ENCODE data around the gene RSAD2.
"Not testable (repeated sequence)": the region's sequence is repeated elsewhere in the genome, so short reads cannot be mapped to it uniquely, and the experiment has no call there.

RSAD2 gene

DNA sequence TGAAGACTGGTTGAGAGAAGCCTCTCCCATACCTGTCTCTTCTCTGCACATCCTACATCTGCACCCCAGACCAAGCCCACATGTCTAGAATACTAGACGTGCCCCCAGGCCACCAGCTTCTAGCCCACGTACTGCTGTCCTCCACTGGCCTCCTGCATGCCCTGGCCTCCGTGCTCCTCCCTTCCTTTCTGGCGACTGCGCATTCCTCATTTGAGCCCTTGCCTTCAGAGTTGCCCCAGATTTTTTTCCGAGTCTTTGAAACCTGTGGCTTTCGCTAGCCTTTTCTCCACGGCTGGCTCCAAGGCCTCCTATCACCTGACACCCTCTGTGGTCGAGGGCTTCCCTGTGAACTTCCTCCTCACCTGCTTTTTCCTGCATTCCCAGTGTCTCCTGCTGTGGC, 50.9 kb downstream of the RSAD2 start:
- H3K27me3 ChIP-seq (ENCODE audit: control insufficient read depth, insufficient read depth, low read length): no peaks in the 10 kb centered on the region
- no peaks in the 10 kb centered on the region for H3K9me3 ChIP-seq (ENCODE audit: control insufficient read depth, insufficient read depth, low read length)
- H3K9ac ChIP-seq (ENCODE audit: low read depth, low read length): no peak overlapping the region
- H3K27ac ChIP-seq (ENCODE audit: low read depth, low read length): no peak overlapping the region
- H3K4me3 ChIP-seq (ENCODE audit: low read depth, low read length): no peak overlapping the region
- H3K4me1 ChIP-seq (ENCODE audit: control insufficient read depth, insufficient read depth, low read length): peaks cover 21% of the 10 kb centered on the region
- no peaks in the 10 kb centered on the region for H3K36me3 ChIP-seq (ENCODE audit: control insufficient read depth, insufficient read depth, low read length)

DNA sequence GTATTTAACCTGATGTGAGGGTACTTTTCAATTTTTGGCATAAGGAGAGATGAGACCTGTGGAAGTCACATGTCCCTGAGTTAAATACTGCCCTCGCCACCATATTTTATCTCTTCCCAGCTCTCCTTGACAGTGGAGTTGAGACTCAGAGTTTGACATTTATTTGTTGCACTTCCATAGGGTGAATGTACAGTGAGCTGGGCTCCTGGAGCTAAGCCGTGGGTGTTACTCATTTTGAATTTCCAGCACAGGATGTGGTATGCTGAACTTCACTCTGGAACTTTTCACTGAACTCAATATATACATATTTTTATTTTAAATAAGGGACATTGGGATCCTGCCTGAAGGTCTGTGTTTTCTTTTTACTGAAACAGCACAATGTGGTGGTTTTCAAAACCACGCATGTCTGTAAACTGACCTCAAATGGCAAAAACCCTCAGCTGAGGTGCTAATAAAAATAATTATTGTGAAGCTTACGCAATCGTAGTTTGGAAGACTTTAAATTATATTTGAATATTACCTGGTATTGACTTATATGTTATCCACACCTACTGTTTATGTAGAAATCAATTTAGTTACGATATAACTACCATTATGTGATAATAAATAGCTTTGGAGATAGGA, 51.7 kb downstream of the RSAD2 start:
- no peak overlapping the region for H3K4me3 ChIP-seq (ENCODE audit: low read depth, low read length)
- peaks cover 21% of the 10 kb centered on the region for H3K4me1 ChIP-seq (ENCODE audit: control insufficient read depth, insufficient read depth, low read length)
- no peak overlapping the region for H3K27ac ChIP-seq (ENCODE audit: low read depth, low read length)
- no peak overlapping the region for H3K9ac ChIP-seq (ENCODE audit: low read depth, low read length)
- H3K9me3 ChIP-seq (ENCODE audit: control insufficient read depth, insufficient read depth, low read length): no peaks in the 10 kb centered on the region
- H3K36me3 ChIP-seq (ENCODE audit: control insufficient read depth, insufficient read depth, low read length): no peaks in the 10 kb centered on the region
- H3K27me3 ChIP-seq (ENCODE audit: control insufficient read depth, insufficient read depth, low read length): no peaks in the 10 kb centered on the region

- H3K9me3 ChIP-seq (ENCODE audit: control insufficient read depth, insufficient read depth, low read length): no peaks in the 10 kb centered on the region
- no peaks in the 10 kb centered on the region for H3K27me3 ChIP-seq (ENCODE audit: control insufficient read depth, insufficient read depth, low read length)
- no peak overlapping the region for H3K27ac ChIP-seq (ENCODE audit: low read depth, low read length)
- H3K4me1 ChIP-seq (ENCODE audit: control insufficient read depth, insufficient read depth, low read length): peaks cover 21% of the 10 kb centered on the region
- H3K36me3 ChIP-seq (ENCODE audit: control insufficient read depth, insufficient read depth, low read length): no peaks in the 10 kb centered on the region
- no peak overlapping the region for H3K9ac ChIP-seq (ENCODE audit: low read depth, low read length)
- no peak overlapping the region for H3K4me3 ChIP-seq (ENCODE audit: low read depth, low read length)
These were observed 53.5 kb downstream of the RSAD2 start for GRCh38 chr2:6930923-6931647.

- H3K9ac ChIP-seq (ENCODE audit: low read depth, low read length): no peak overlapping the region
These were observed 54.2 kb downstream of the RSAD2 start for GRCh38 chr2:6931753-6932152.

GRCh38 chr2:6932206-6932605, 54.6 kb downstream of the RSAD2 start:
- Histone ChIP-seq H3K9me3 (ENCODE audit: control insufficient read depth, insufficient read depth, low read length) (no peaks in the 10 kb centered on the region), H3K36me3 (ENCODE audit: control insufficient read depth, insufficient read depth, low read length) (no peaks in the 10 kb centered on the region), H3K4me1 (ENCODE audit: control insufficient read depth, insufficient read depth, low read length) (peaks cover 25% of the 10 kb centered on the region), H3K9ac (ENCODE audit: low read depth, low read length) (no peak overlapping the region), H3K4me3 (ENCODE audit: low read depth, low read length) (no peak overlapping the region), H3K27ac (ENCODE audit: low read depth, low read length) (no peak overlapping the region), H3K27me3 (ENCODE audit: control insufficient read depth, insufficient read depth, low read length) (no peaks in the 10 kb centered on the region)

More at GRCh38 chr2:6931753-6932152, 54.2 kb downstream of the RSAD2 start:
- H3K27me3 ChIP-seq (ENCODE audit: control insufficient read depth, insufficient read depth, low read length): no peaks in the 10 kb centered on the region
- H3K27ac ChIP-seq (ENCODE audit: low read depth, low read length): no peak overlapping the region
- no peaks in the 10 kb centered on the region for H3K36me3 ChIP-seq (ENCODE audit: control insufficient read depth, insufficient read depth, low read length)
- peaks cover 21% of the 10 kb centered on the region for H3K4me1 ChIP-seq (ENCODE audit: control insufficient read depth, insufficient read depth, low read length)
- no peak overlapping the region for H3K4me3 ChIP-seq (ENCODE audit: low read depth, low read length)
- H3K9me3 ChIP-seq (ENCODE audit: control insufficient read depth, insufficient read depth, low read length): no peaks in the 10 kb centered on the region

- H3K27ac ChIP-seq (ENCODE audit: low read depth, low read length): no peak overlapping the region
These were observed 55.3 kb downstream of the RSAD2 start for GRCh38 chr2:6932828-6933227.

GRCh38 chr2:6933911-6934310, 56.3 kb downstream of the RSAD2 start:
- no peak overlapping the region for H3K9ac ChIP-seq (ENCODE audit: low read depth, low read length)
- H3K4me3 ChIP-seq (ENCODE audit: low read depth, low read length): no peak overlapping the region
- no peaks in the 10 kb centered on the region for H3K27me3 ChIP-seq (ENCODE audit: control insufficient read depth, insufficient read depth, low read length)
- H3K9me3 ChIP-seq (ENCODE audit: control insufficient read depth, insufficient read depth, low read length): no peaks in the 10 kb centered on the region
- H3K27ac ChIP-seq (ENCODE audit: low read depth, low read length): no peak overlapping the region
- no peaks in the 10 kb centered on the region for H3K36me3 ChIP-seq (ENCODE audit: control insufficient read depth, insufficient read depth, low read length)
- peaks cover 38% of the 10 kb centered on the region for H3K4me1 ChIP-seq (ENCODE audit: control insufficient read depth, insufficient read depth, low read length)

More at GRCh38 chr2:6932828-6933227, 55.3 kb downstream of the RSAD2 start:
- Histone ChIP-seq H3K4me3 (ENCODE audit: low read depth, low read length) (no peak overlapping the region), H3K36me3 (ENCODE audit: control insufficient read depth, insufficient read depth, low read length) (no peaks in the 10 kb centered on the region), H3K4me1 (ENCODE audit: control insufficient read depth, insufficient read depth, low read length) (peaks cover 32% of the 10 kb centered on the region), H3K27me3 (ENCODE audit: control insufficient read depth, insufficient read depth, low read length) (no peaks in the 10 kb centered on the region), H3K9ac (ENCODE audit: low read depth, low read length) (no peak overlapping the region), H3K9me3 (ENCODE audit: control insufficient read depth, insufficient read depth, low read length) (no peaks in the 10 kb centered on the region)

GRCh38 chr2:6934345-6934744, 56.8 kb downstream of the RSAD2 start:
- peaks cover 42% of the 10 kb centered on the region for H3K4me1 ChIP-seq (ENCODE audit: control insufficient read depth, insufficient read depth, low read length)
- no peak overlapping the region for H3K27ac ChIP-seq (ENCODE audit: low read depth, low read length)
- H3K36me3 ChIP-seq (ENCODE audit: control insufficient read depth, insufficient read depth, low read length): no peaks in the 10 kb centered on the region
- H3K4me3 ChIP-seq (ENCODE audit: low read depth, low read length): no peak overlapping the region
- no peak overlapping the region for H3K9ac ChIP-seq (ENCODE audit: low read depth, low read length)
- H3K27me3 ChIP-seq (ENCODE audit: control insufficient read depth, insufficient read depth, low read length): no peaks in the 10 kb centered on the region
- H3K9me3 ChIP-seq (ENCODE audit: control insufficient read depth, insufficient read depth, low read length): no peaks in the 10 kb centered on the region

- no peaks in the 10 kb centered on the region for H3K36me3 ChIP-seq (ENCODE audit: control insufficient read depth, insufficient read depth, low read length)
- H3K4me3 ChIP-seq (ENCODE audit: low read depth, low read length): no peak overlapping the region
- no peaks in the 10 kb centered on the region for H3K9me3 ChIP-seq (ENCODE audit: control insufficient read depth, insufficient read depth, low read length)
- H3K9ac ChIP-seq (ENCODE audit: low read depth, low read length): no peak overlapping the region
- H3K4me1 ChIP-seq (ENCODE audit: control insufficient read depth, insufficient read depth, low read length): peaks cover 48% of the 10 kb centered on the region
- no peak overlapping the region for H3K27ac ChIP-seq (ENCODE audit: low read depth, low read length)
- H3K27me3 ChIP-seq (ENCODE audit: control insufficient read depth, insufficient read depth, low read length): no peaks in the 10 kb centered on the region
These were observed 57.4 kb downstream of the RSAD2 start for GRCh38 chr2:6934758-6935651.

DNA sequence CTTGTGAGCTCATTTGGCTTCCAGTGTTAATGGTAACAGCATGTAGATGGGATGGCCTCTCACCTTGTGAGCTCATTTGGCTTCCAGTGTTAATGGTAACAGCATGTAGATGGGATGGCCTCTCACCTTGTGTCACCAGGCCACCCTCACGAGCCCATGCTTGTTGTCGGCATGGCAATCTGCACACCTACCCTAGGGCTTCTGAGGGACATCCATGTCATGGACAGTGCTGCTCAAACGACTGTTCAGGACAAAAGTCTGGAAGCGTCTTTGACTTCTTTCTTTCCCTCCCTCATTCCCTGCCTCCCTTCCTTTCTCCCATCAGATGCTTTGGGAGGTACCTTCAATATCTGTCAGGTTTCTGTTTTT, 58.1 kb downstream of the RSAD2 start:
- peaks cover 54% of the 10 kb centered on the region for H3K4me1 ChIP-seq (ENCODE audit: control insufficient read depth, insufficient read depth, low read length)
- not testable (repeated sequence) for H3K4me3 ChIP-seq (ENCODE audit: low read depth, low read length); H3K27ac ChIP-seq (ENCODE audit: low read depth, low read length); H3K9me3 ChIP-seq (ENCODE audit: control insufficient read depth, insufficient read depth, low read length); H3K9ac ChIP-seq (ENCODE audit: low read depth, low read length); H3K36me3 ChIP-seq (ENCODE audit: control insufficient read depth, insufficient read depth, low read length); H3K27me3 ChIP-seq (ENCODE audit: control insufficient read depth, insufficient read depth, low read length)

DNA sequence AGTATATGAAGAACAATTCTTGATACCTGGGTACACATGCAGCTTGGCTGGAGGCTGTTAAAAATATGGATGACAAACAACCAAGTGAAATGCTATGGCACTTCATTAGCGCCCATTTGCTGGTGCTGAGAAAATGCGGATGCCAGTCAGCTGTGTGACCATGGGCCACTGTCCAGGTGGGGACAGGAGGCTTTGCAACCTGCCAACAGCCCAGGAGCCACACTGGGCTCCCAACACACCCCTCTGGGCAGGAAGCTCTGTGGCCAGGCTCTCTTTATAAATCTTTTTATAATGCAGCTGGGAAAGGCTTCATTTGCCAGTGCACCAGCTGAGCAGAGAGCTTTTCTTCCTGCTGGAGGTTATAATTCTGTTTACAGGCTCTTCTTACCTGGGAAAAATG, 59.6 kb downstream of the RSAD2 start:
- no peak overlapping the region for H3K9ac ChIP-seq (ENCODE audit: low read depth, low read length)
- no peaks in the 10 kb centered on the region for H3K36me3 ChIP-seq (ENCODE audit: control insufficient read depth, insufficient read depth, low read length)
- H3K4me3 ChIP-seq (ENCODE audit: low read depth, low read length): no peak overlapping the region
- H3K9me3 ChIP-seq (ENCODE audit: control insufficient read depth, insufficient read depth, low read length): no peaks in the 10 kb centered on the region
- H3K27me3 ChIP-seq (ENCODE audit: control insufficient read depth, insufficient read depth, low read length): no peaks in the 10 kb centered on the region
- H3K27ac ChIP-seq (ENCODE audit: low read depth, low read length): no peak overlapping the region
- peaks cover 48% of the 10 kb centered on the region for H3K4me1 ChIP-seq (ENCODE audit: control insufficient read depth, insufficient read depth, low read length)

Measured in HUES48 (cell line).